Hematopoietic multipotent progenitor cell treated with erythropoietin and hydrocortisone succinate and interleukin-3 and kit ligand, for 6 days (in vitro differentiated cells): ENCODE data around the gene CACNG6.

Experiments
- DNase-seq: peaks from one replicate; pipeline ENCODE4 v3.0.0-alpha.2; 2015

Gene CACNG6

DNA sequence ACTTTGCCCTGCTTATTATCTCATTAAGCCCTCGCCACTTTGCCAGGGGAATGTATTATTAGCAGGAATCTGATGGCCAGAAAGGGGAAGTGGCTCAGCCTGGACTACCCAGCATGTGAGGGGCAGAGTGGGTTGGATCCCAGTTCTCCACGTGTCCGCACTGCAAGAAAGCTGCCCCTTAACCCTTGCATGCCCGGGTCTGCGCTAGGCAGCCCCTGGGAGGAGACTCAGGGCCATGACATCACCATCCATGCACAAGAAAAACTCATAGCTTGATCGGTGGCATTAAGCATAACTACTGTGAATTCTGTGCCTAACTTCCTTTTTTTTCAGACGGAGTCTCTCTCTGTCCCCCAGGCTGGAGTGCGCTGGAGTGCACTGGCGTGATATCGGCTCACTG, 19.8 kb upstream of the CACNG6 start:
- DNase-seq, result peak; percentile 35

DNA sequence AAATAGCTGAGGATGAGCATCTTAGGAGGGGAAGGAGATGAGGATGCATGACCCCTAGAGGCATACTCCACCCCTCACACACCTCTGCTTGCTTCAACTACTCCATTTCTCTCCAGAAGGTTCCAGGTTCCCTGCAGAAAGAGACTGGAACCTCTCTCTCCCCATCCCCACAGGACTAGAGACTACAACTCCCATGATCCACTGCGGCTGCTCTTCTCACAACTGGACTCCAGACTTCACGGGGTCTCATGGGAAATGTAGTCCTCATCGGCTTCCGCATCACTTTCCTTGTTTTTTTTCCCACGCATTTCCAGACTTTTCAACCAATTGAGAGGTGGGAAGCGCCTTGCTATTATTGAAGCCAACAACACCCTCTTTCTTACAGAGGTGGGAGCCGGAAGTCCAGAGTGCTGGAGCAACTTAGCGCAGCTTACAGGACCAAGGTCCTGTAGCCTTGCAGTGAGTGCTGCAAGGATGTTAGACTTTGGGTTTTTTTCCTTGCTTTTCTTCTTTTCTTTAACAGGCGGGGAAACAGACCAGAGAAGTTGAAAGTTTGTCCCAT, 13.9 kb upstream of the CACNG6 start:
- peak; percentile 91 for DNase-seq

DNA sequence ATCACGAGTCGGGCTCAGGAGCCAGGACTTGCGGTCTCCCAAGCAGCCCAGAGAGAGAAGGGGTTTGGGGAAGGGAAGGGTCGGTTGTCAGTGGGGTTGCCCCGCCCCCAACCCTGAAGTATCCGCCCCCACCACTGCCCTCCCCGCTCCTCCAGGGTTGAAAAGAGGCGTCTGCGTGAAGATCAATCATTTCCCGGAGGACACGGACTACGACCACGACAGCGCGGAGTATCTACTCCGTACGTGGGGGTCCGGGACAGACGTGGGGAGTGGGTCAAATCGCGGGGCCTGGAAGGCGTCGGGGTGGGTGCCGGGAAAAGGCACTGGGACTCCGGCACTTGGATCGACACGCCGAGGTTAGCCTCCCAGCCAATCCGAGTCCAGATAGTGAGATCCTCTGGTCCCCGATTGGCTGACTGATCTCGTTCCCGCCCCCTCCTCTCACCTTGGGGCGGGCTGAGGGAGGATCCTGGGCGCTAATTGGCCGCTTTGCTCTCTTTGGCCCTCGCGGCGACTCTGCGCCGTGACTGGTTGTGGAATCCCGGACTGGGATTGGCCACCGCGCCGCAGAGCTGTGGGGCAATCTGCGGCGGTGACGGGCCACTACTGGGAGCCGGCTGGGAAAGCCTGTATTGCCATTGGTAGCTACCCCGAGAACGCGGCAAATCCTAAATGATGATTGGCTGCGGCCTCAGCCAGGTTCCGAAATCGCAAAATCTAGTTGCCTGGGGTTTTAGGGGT, 13.3 kb upstream of the CACNG6 start:
- peak; percentile 63 for DNase-seq

DNA sequence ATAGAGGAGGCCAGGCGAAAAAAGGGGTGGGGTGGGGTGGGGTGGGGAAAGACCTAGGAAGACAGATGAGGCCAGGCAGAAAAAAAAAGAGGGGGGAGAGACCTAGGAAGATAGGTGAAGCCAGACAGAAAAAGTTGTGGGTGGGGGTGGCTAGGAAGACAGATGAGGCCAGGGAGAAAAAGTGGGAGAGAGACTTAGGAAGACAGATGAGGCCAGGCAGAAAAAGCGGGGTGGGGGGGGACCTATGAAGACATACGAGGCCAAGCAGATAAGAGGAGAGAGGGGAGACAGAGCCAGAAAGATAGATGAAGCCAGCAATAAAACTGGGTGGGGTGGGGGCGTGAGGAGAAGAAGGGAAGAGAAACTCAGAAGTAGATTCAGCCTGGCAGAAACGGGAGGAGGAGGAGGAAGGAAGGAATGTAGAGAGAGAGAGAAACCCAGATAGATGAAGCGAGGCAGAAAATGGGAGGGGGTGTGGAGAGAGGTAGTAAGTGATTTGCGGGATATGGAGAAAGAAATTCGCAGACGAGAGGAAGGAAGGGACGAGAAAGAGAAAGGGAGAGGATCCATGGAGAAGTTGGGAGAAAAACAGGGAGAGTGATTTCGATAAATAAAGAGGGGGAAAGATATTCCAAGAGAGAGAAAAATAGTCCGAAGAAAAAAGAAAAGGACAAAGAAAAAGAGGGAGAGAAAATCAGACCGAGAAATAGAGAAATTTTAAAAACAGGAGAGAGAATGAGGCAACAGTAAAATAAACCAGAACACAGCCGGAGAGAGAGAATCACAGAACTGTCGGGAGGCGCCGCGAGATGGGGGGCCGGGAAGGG, 12.2 kb upstream of the CACNG6 start:
- no peak for DNase-seq

DNA sequence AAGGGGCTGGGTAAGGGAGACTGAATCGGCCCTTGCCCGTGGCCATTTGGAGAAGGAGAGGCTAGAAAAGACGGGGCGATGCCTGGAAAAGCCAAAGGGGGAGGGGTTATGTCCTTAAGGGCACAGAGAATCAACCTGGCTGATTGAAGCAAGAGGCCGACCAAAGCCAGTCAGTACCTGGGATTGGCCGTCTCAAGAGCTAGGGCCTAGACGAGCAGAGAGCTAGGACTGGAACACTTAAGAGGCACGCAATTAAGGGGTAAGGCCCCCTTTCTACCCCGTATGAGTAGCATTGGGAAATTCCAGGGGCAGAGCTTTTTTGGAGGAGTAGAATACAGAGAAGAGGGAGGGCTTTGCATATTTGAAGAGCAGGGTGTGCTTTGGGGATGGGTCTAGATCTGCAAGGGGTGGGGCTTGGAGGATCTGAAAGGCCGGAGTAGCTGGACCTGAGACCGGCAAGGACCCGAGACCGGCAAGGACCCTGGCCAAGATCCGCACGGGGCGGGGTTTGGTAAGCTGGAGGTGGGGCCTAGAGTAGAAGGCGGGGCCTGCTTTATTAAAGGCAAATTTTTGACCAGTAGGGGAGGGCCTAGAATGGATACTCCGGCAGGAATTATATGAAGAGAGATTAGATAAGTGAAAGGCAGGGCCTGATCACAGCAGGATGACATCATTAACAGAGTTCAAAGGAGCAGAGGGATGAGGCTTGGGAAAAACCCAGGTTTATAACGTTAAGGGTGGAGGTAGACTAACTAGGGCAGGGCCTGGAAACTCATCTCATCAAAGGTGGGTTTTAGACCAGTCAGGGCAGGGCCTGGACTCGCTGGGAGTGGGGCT, 10.7 kb upstream of the CACNG6 start:
- DNase-seq, result no peak

GRCh38 chr19:53981376-53981951, 10.0 kb upstream of the CACNG6 start:
- no peak for DNase-seq

DNA sequence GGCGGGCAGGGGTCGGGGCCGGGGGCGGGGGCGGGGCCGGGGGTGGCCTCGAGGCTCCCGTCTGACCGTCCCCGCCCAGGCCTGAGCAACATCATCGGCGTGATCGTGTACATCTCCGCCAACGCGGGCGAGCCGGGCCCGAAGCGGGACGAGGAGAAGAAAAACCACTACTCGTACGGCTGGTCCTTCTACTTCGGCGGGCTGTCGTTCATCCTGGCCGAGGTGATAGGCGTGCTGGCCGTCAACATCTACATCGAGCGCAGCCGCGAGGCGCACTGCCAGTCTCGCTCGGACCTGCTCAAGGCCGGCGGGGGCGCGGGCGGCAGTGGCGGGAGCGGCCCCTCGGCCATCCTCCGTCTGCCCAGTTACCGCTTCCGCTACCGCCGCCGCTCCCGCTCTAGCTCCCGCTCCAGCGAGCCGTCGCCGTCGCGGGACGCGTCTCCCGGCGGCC, 9.4 kb upstream of the CACNG6 start:
- peak; percentile 29 for DNase-seq

- DNase-seq, result peak; percentile 55
These were observed 8.8 kb upstream of the CACNG6 start for GRCh38 chr19:53982611-53983010.

- no peak for DNase-seq
These were observed 7.8 kb upstream of the CACNG6 start for GRCh38 chr19:53983457-53984289.

- DNase-seq, result no peak
These were observed 5.6 kb upstream of the CACNG6 start for GRCh38 chr19:53985863-53986262.

DNA sequence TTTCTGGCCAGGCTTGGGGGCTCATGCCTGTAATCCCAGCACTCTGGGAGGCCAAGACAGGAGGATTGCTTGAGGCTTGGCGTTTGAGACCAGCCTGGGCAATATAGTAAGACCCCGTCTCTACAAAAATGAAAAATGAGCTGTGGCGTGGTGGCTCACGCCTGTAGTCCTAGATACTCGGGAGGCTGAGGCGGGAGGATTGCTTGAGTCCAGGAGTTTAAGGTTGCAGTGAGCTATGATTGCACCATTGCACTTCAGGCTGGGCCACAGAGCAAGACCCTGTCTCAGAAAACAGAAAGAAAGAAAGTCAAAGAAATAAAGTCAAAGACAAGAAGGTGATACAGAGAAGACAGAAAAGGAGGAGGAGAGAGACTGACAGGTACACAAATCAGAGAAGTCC, 2.5 kb upstream of the CACNG6 start:
- no peak for DNase-seq

- no peak for DNase-seq
These were observed 1.6 kb upstream of the CACNG6 start for GRCh38 chr19:53989600-53990533.

DNA sequence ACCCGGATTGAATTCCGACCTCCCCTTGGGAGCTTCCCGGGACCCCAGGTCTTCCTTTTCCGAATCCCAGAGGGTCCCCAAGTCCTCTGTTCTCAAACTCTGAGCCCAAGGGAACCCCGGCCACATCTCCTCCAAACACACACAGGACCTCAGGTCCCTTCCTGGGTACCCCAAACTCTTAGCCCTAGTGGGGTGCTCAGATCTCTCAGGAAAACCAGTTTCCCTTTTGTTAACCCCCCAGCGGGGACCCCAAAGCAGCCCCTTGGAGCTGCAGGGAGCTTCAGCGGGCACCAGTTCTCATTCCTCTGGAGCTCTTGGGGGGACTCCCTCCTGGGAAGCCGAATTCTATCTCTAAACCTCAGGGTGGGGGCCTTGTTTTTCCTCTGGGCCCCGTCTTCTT, 774 bp downstream of the CACNG6 start:
- no peak for DNase-seq

DNA sequence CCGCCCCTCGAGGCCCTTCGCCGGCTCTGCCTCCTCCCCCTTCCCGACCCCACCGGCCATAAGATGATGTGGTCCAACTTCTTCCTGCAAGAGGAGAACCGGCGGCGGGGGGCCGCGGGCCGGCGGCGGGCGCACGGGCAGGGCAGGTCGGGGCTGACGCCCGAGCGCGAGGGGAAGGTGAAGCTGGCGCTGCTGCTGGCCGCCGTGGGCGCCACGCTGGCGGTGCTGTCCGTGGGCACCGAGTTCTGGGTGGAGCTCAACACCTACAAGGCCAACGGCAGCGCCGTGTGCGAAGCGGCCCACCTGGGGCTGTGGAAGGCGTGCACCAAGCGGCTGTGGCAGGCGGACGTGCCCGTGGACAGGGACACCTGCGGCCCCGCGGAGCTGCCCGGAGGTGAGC, 1.4 kb downstream of the CACNG6 start:
- DNase-seq, result no peak

DNA sequence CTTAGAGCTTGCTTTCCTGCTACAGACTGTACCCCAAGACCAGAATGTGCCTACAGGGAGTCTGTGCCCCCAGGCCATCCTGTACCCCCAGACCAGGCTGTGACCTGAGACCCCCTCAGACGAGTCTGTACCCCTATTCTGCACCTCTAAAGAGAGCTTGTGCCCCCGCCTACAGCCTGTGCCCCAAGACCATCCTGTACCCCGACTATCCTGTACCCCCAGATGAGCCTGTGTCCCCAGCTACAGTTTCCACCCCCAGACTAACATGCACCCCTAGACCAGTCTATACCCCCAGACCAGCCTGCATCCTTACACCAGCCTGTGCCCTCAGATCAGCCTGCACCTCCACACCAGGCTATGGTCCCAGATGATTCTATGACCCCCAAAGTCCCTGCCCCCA, 2.0 kb downstream of the CACNG6 start:
- no peak for DNase-seq

- no peak for DNase-seq
These were observed 3.4 kb downstream of the CACNG6 start for GRCh38 chr19:53994811-53995210.

DNA sequence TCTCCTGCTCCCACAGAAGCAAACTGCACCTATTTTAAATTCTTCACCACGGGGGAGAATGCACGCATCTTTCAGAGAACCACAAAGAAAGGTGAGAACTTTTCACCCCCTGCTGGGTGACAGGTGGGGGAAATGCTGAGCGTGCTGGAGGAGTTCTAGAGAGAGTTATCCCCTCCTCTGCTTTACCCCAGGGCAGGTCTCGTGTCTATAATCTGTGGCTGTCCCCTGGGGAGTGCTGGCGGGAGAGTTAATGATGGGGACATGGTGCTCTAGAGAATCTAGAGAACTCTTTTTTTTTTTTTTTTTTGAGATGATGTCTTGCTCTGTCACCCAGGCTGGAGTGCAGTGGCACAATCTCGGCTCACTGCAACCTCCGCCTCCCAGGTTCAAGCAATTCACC, 6.8 kb downstream of the CACNG6 start:
- DNase-seq, result no peak

DNA sequence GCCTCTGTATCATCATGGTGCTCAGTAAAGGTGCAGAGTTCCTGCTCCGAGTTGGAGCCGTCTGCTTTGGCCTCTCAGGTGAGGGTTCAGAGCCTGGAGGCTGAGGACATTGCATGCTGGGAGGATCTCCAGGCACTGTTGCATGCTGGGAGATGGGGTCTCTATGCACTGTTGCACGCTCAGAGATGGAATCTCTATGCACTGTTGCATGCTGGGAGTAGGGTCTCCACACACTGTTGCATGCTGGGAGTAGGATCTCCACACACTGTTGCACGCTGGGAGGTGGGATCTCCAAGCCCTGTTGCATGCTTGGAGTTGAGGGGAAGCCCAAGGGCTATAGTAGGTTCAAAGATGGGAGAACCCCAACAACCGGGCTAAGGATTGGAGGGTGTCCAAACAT, 8.3 kb downstream of the CACNG6 start:
- DNase-seq, result no peak

DNA sequence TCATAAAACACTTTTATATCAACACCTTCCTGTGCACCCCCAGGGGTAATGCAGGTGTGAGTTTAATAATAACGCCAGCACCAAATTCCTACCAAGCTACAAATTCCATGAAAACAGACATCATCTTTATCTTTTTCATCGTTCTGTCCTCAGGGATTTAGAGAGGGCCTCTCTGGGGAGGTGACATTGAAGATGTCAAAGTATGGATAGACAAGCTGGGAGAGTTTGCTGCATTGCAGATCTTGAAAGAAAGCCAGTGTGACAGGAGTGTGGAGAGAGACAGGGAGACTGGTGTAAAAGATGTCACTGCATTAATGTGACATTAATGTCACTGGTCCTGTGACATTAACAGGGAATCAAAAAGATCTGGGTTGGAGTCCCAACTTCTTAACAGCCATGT, 10.1 kb downstream of the CACNG6 start:
- no peak for DNase-seq

DNA sequence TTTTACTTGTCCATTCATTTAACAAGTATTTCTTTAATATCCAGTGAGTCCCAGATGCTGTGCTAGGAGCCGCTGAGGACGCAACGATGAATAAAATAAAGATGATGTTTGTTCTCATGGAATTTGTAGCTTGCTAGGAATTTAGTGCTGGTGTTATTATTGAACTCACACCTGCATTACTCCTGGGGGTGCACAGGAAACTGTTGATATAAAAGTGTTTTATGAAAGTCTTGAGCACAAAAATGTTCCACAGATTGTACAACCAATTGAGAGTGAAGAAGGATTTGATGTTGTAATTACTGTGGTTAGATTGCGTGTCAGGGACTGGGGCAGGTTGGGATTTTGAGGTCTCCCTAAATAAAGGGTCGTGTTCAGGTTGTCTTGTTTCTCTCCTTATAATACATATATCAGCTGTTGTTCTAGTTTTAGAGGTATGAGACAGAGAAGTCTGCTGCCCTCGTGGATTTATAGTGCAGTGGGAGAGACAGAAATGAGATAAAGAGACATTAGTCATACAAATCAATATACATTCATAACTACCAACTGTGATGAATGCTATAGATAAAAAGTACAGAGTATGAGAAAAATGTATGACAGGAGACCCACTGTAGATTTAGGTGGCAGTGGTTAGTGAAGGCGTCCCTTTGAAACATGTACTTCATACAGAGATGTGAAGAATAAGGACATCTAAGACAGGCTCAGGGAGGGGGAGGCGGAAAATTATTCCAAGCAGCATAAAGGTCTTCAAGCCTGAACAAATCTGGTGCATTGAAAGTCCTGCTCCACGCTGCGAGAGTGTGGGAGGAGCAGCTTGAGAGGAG, 11.3 kb downstream of the CACNG6 start:
- DNase-seq, result no peak
